Mesendoderm (in vitro differentiated cells): Measurements from ENCODE around the gene DLX1.

Experiments used
- DNase-seq: peaks from one replicate; pipeline ENCODE4 v3.0.0; 2013
- H2AK5ac ChIP-seq: 2 replicates; pipeline ENCODE4 v1.6.1; 2013; ENCODE audit warnings: low read length, inconsistent platforms
- H2BK120ac ChIP-seq: 2 replicates; pipeline ENCODE4 v1.6.1; 2013; ENCODE audit warnings: low read depth, mild to moderate bottlenecking, low read length, moderate library complexity, mixed read lengths
- H2BK15ac ChIP-seq: replicated peaks from 2 replicates; pipeline ENCODE4 v1.6.1; 2013; ENCODE audit warnings: low read depth, mild to moderate bottlenecking, moderate library complexity
- H2BK5ac ChIP-seq: 2 replicates; pipeline ENCODE4 v1.6.1; 2013; ENCODE audit warnings: low read length, inconsistent platforms
- H3K18ac ChIP-seq: 2 replicates; pipeline ENCODE4 v1.6.1; 2013; ENCODE audit warnings: mild to moderate bottlenecking, low read length, mixed read lengths
- H3K23ac ChIP-seq: one replicate; pipeline ENCODE4 v1.6.1; 2013; ENCODE audit warnings: low read length
- H3K27ac ChIP-seq: 2 replicates; pipeline ENCODE4 v1.5.1; 2013; ENCODE audit warnings: low read depth, mild to moderate bottlenecking, inconsistent platforms, low read length, moderate library complexity
- H3K27me3 ChIP-seq: 2 replicates; pipeline ENCODE4 v1.6.1; 2013; ENCODE audit warnings: low read length, control low read depth, mild to moderate bottlenecking, inconsistent platforms; ENCODE audit not compliant: insufficient read depth, poor library complexity
- H3K36me3 ChIP-seq: 2 replicates; pipeline ENCODE4 v1.6.1; 2013; ENCODE audit warnings: low read length, inconsistent platforms; ENCODE audit not compliant: control insufficient read depth, insufficient read depth
- H3K4ac ChIP-seq: one replicate; pipeline ENCODE4 v1.6.1; 2013; ENCODE audit warnings: low read depth, mild to moderate bottlenecking, low read length, moderate library complexity
- H3K4me1 ChIP-seq: 2 replicates; pipeline ENCODE4 v1.6.1; 2013; ENCODE audit warnings: low read depth, low read length, inconsistent platforms; ENCODE audit not compliant: control insufficient read depth
- H3K4me2 ChIP-seq: 2 replicates; pipeline ENCODE4 v1.6.1; 2013; ENCODE audit warnings: low read length
- H3K4me3 ChIP-seq: 2 replicates; pipeline ENCODE4 v1.5.1; 2013; ENCODE audit warnings: mild to moderate bottlenecking, low read length
- H3K56ac ChIP-seq: one replicate; pipeline ENCODE4 v1.6.1; 2013; ENCODE audit warnings: low read length
- H3K79me1 ChIP-seq: 2 replicates; pipeline ENCODE4 v1.6.1; 2013; ENCODE audit warnings: low read length, inconsistent platforms
- H3K79me2 ChIP-seq: 2 replicates; pipeline ENCODE4 v1.6.1; 2013; ENCODE audit warnings: mild to moderate bottlenecking, low read length; ENCODE audit not compliant: control insufficient read depth, insufficient read depth
- H3K9ac ChIP-seq: 2 replicates; pipeline ENCODE4 v1.6.1; 2013; ENCODE audit warnings: low read length, inconsistent platforms
- H4K5ac ChIP-seq: one replicate; pipeline ENCODE4 v1.6.1; 2013; ENCODE audit warnings: low read length
- H4K8ac ChIP-seq: one replicate; pipeline ENCODE4 v1.6.1; 2013; ENCODE audit warnings: low read depth, mild to moderate bottlenecking, control low read depth, low read length, moderate library complexity
- WGBS: extraction: QIAGEN DNeasy Blood & Tissue Kit; methylation state at CpG from one replicate; pipeline ENCODE4 v1.1.7; 2013; ENCODE audit warnings: low lambda C conversion rate, missing lambda C conversion rate; ENCODE audit not compliant: insufficient coverage; ENCODE audit errors: extremely low coverage; 5-methylcytosine and 5-hydroxymethylcytosine counted together

DLX1 gene

DNA sequence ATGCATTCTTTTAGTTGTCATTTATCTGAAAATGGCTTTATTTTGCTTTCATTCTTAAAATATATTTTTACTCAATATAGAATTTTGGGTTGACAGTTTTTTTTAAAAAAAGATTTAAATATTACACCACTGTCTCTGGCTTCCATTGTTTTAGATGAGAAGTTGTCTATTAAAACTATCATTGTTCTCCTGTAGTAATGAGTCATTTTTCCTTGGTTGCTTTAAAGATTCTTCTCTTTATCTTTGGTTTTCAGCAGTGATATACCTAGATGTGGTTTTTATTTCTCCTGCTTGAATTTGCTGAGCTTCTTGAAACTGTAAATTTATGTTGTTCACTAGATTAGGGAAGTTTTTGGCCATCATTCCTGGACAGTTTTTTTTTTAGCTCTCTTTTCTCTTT, 44.1 kb downstream of the DLX1 start:
- Histone ChIP-seq H3K23ac (no peak overlapping the region), H3K36me3 (no peaks in the 10 kb centered on the region), H3K56ac (no peak overlapping the region), H2BK120ac (no peak overlapping the region), H3K4ac (no peak overlapping the region), H2BK15ac (no peak overlapping the region), H3K18ac (no peak overlapping the region), H3K4me1 (peaks cover 3% of the 10 kb centered on the region), H2BK5ac (no peak overlapping the region), H4K5ac (no peak overlapping the region), H3K79me2 (no peaks in the 10 kb centered on the region), H4K8ac (no peak overlapping the region), H3K79me1 (no peaks in the 10 kb centered on the region), H2AK5ac (no peak overlapping the region), H3K27me3 (no peaks in the 10 kb centered on the region), H3K9ac (no peak overlapping the region), H3K27ac (no peak overlapping the region), H3K4me3 (no peak overlapping the region), H3K4me2 (no peak overlapping the region)
- no peak for DNase-seq

DNA sequence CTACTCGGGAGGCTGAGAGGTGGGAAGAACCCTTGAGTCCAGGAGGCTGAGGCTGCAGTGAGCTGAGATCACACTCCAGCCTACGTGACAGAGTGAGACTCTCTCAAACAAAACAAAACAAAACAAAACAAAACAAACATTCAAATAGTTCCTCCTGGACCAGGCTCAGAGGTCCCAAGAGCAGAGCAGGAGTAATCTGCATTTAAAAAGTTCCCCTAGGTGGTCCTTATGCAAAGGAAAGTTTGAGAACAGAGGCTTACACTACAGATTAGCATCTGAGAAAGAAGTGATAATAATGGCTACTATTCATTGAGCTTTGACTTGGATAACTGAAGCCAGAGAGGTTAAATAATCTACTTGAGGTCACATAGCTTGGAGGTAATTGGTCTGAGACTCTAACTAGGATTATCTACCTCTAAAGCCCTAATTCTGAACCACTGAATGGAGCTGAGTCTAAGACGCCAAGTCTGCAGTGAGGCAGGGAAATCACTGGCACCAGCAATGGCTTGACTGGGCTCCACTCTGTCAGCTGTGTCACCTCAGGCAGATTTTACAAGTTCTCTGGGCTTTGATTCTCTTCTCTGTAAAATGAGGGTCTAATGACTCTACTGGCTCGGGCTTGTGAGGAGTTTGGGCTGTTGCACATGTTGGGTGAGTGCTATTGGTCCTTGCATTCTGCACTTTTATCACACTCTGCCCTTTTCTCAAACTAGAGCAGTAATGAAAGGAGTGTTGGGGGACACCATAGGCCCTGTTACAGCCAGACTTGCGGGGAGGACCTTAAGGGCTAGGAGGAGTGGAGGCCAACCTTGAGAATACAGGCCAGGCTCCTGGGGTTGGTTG, 46.6 kb downstream of the DLX1 start:
- no peak overlapping the region for H2BK15ac ChIP-seq
- H4K8ac ChIP-seq = no peak overlapping the region
- no peaks in the 10 kb centered on the region for H3K79me2 ChIP-seq
- no peak overlapping the region for H2BK5ac ChIP-seq
- H4K5ac ChIP-seq = no peak overlapping the region
- H3K4me1 ChIP-seq = peaks cover 3% of the 10 kb centered on the region
- H3K4ac ChIP-seq = no peak overlapping the region
- no peak overlapping the region for H3K27ac ChIP-seq
- peak; percentile 42 for DNase-seq
- H3K4me3 ChIP-seq = no peak overlapping the region
- no peak overlapping the region for H3K9ac ChIP-seq
- no CpG with 5 or more reads among the region's 5 CpGs for WGBS
- H2AK5ac ChIP-seq = no peak overlapping the region
- H3K79me1 ChIP-seq = no peaks in the 10 kb centered on the region
- no peak overlapping the region for H3K18ac ChIP-seq
- no peak overlapping the region for H3K56ac ChIP-seq
- H3K4me2 ChIP-seq = no peak overlapping the region
- no peaks in the 10 kb centered on the region for H3K27me3 ChIP-seq
- no peak overlapping the region for H3K23ac ChIP-seq
- no peak overlapping the region for H2BK120ac ChIP-seq
- no peaks in the 10 kb centered on the region for H3K36me3 ChIP-seq

- H3K36me3 ChIP-seq = no peaks in the 10 kb centered on the region
- WGBS = no CpG with 5 or more reads among the region's 3 CpGs
- no peak overlapping the region for H3K4me3 ChIP-seq
Measured at GRCh38 chr2:172134270-172134669, 49.0 kb downstream of the DLX1 start.

DNA sequence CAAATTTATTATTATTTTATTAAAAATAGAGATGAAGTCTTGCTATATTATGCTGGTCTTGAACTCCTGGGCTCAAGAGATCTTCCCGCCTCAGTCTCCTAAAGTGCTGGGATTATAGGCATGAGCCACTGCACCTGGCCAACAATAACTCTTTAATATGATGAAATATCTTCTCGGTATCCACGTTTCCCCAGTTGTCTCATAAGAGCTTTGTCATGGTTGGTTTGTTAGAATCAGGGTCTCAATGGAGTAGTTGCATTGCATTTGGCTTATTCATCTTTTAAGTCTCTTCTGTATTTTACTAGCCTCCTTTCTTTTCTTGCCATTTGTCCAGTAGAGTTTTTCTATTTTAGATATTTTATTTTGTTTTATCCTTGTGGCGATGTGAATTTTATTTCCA, 50.1 kb downstream of the DLX1 start:
- H3K79me1 ChIP-seq = no peaks in the 10 kb centered on the region
- peaks cover 3% of the 10 kb centered on the region for H3K4me1 ChIP-seq
- H3K4me2 ChIP-seq = no peak overlapping the region
- no peak overlapping the region for H2BK120ac ChIP-seq
- H3K27me3 ChIP-seq = no peaks in the 10 kb centered on the region
- H3K9ac ChIP-seq = no peak overlapping the region
- H3K56ac ChIP-seq = no peak overlapping the region
- H3K27ac ChIP-seq = no peak overlapping the region
- no peak overlapping the region for H2BK15ac ChIP-seq
- H3K18ac ChIP-seq = no peak overlapping the region
- H2BK5ac ChIP-seq = no peak overlapping the region
- no peak overlapping the region for H4K8ac ChIP-seq
- no peak overlapping the region for H3K4me3 ChIP-seq
- H3K79me2 ChIP-seq = no peaks in the 10 kb centered on the region
- H3K23ac ChIP-seq = no peak overlapping the region
- H3K4ac ChIP-seq = no peak overlapping the region
- no peak for DNase-seq
- no CpG with 5 or more reads among the region's 4 CpGs for WGBS
- H3K36me3 ChIP-seq = no peaks in the 10 kb centered on the region
- H4K5ac ChIP-seq = no peak overlapping the region
- no peak overlapping the region for H2AK5ac ChIP-seq

More at GRCh38 chr2:172134270-172134669, 49.0 kb downstream of the DLX1 start:
- H3K4ac ChIP-seq = no peak overlapping the region
- H3K9ac ChIP-seq = no peak overlapping the region
- H3K4me1 ChIP-seq = peaks cover 3% of the 10 kb centered on the region
- no peaks in the 10 kb centered on the region for H3K79me1 ChIP-seq
- no peak for DNase-seq
- no peaks in the 10 kb centered on the region for H3K27me3 ChIP-seq
- H2BK120ac ChIP-seq = no peak overlapping the region
- no peak overlapping the region for H3K27ac ChIP-seq
- no peak overlapping the region for H3K23ac ChIP-seq
- no peak overlapping the region for H4K8ac ChIP-seq
- no peak overlapping the region for H3K18ac ChIP-seq
- no peak overlapping the region for H2BK15ac ChIP-seq
- no peak overlapping the region for H3K4me2 ChIP-seq
- H2AK5ac ChIP-seq = no peak overlapping the region
- no peaks in the 10 kb centered on the region for H3K79me2 ChIP-seq
- H4K5ac ChIP-seq = no peak overlapping the region
- H2BK5ac ChIP-seq = no peak overlapping the region
- no peak overlapping the region for H3K56ac ChIP-seq

DNA sequence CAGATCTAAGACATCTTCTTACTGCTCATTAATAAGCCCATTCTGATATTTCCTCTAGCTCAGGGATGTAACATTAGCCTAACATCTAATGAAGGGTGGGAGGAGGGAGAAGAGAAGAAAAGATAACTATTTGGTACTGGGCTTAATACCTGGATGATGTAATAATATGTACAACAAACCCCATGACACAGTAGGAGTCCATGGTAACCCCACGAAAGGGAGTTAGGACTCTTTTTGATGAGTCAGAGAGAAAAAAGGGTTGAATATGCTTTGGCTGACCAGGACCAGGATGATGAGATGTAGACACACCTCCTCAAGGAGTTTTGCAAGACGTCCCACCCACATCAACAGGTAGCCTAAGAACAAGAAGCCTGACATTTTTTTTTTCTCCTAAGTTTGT, 51.8 kb downstream of the DLX1 start:
- Histone ChIP-seq H4K8ac (no peak overlapping the region), H3K4me3 (no peak overlapping the region), H3K27me3 (no peaks in the 10 kb centered on the region), H3K36me3 (no peaks in the 10 kb centered on the region), H4K5ac (no peak overlapping the region), H3K56ac (no peak overlapping the region), H3K9ac (no peak overlapping the region), H3K4me2 (no peak overlapping the region), H3K4ac (no peak overlapping the region), H3K4me1 (peaks cover 2% of the 10 kb centered on the region), H2BK120ac (no peak overlapping the region), H3K27ac (no peak overlapping the region), H2AK5ac (no peak overlapping the region), H3K18ac (no peak overlapping the region), H3K23ac (no peak overlapping the region), H2BK5ac (no peak overlapping the region), H3K79me2 (no peaks in the 10 kb centered on the region), H2BK15ac (no peak overlapping the region), H3K79me1 (no peaks in the 10 kb centered on the region)
- no CpG with 5 or more reads among the region's 2 CpGs for WGBS
- no peak for DNase-seq

DNA sequence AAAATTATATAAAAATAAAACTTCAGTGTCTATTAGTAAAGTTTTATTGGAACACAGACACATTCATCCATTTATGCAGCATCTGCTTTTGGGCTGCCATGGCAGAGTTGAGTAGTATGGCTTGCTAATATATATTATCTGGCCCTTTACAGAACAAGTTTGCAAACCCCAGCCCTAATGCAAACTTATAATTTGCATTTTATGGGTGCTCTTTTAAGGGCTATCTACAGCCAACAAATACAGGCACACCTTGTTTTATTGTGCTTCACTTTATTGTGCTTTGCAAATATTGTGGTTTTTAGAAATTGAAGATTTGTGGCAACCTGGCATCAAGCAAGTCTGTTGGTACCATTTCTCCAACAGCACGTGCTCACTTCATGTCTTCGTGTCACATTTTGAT, 52.6 kb downstream of the DLX1 start:
- no peak overlapping the region for H2BK5ac ChIP-seq
- no peak overlapping the region for H4K5ac ChIP-seq
- no peak overlapping the region for H3K4me3 ChIP-seq
- no peak overlapping the region for H3K18ac ChIP-seq
- no CpG with 5 or more reads among the region's 2 CpGs for WGBS
- H3K4me1 ChIP-seq = no peaks in the 10 kb centered on the region
- no peak overlapping the region for H2AK5ac ChIP-seq
- no peak overlapping the region for H3K9ac ChIP-seq
- H3K79me1 ChIP-seq = no peaks in the 10 kb centered on the region
- H3K79me2 ChIP-seq = no peaks in the 10 kb centered on the region
- no peak overlapping the region for H2BK120ac ChIP-seq
- no peaks in the 10 kb centered on the region for H3K27me3 ChIP-seq
- no peak overlapping the region for H3K27ac ChIP-seq
- no peak overlapping the region for H3K4ac ChIP-seq
- no peak overlapping the region for H3K56ac ChIP-seq
- H4K8ac ChIP-seq = no peak overlapping the region
- no peak overlapping the region for H2BK15ac ChIP-seq
- H3K36me3 ChIP-seq = no peaks in the 10 kb centered on the region
- H3K23ac ChIP-seq = no peak overlapping the region
- no peak for DNase-seq
- no peak overlapping the region for H3K4me2 ChIP-seq
